Fibroblast of mammary gland (primary cell): Measurements from ENCODE around the gene PIH1D1.

Experiments used
- DNase-seq: peaks from one replicate; pipeline ENCODE4 v3.0.0-alpha.2; 2010; ENCODE audit warnings: low read depth
- H3K4me3 ChIP-seq: 2 replicates; pipeline ENCODE4 v1.5.1; 2011; ENCODE audit warnings: low read depth, mild to moderate bottlenecking, low read length, moderate library complexity; ENCODE audit not compliant: control insufficient read depth
- TF ChIP-seq, protein P1 (sequence below): conservative IDR thresholded peaks from 2 replicates; pipeline ENCODE4 v1.5.1; 2011; ENCODE audit warnings: low read depth, low read length, inconsistent platforms; ENCODE audit not compliant: control insufficient read depth, insufficient read depth

PIH1D1 gene

GRCh38 chr19:49451430-49452181, at the start of gene PIH1D1:
PIH1D1 (minus strand) TSS chr19:49451814; CDS start chr19:49451574, 240 bp downstream.
- DNase-seq: peak; percentile 99
- H3K4me3 ChIP-seq: peak within 1 kb of the TSS; percentile 98
- TF ChIP-seq, protein P1, sequence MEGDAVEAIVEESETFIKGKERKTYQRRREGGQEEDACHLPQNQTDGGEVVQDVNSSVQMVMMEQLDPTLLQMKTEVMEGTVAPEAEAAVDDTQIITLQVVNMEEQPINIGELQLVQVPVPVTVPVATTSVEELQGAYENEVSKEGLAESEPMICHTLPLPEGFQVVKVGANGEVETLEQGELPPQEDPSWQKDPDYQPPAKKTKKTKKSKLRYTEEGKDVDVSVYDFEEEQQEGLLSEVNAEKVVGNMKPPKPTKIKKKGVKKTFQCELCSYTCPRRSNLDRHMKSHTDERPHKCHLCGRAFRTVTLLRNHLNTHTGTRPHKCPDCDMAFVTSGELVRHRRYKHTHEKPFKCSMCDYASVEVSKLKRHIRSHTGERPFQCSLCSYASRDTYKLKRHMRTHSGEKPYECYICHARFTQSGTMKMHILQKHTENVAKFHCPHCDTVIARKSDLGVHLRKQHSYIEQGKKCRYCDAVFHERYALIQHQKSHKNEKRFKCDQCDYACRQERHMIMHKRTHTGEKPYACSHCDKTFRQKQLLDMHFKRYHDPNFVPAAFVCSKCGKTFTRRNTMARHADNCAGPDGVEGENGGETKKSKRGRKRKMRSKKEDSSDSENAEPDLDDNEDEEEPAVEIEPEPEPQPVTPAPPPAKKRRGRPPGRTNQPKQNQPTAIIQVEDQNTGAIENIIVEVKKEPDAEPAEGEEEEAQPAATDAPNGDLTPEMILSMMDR: peak; percentile 9

DNA sequence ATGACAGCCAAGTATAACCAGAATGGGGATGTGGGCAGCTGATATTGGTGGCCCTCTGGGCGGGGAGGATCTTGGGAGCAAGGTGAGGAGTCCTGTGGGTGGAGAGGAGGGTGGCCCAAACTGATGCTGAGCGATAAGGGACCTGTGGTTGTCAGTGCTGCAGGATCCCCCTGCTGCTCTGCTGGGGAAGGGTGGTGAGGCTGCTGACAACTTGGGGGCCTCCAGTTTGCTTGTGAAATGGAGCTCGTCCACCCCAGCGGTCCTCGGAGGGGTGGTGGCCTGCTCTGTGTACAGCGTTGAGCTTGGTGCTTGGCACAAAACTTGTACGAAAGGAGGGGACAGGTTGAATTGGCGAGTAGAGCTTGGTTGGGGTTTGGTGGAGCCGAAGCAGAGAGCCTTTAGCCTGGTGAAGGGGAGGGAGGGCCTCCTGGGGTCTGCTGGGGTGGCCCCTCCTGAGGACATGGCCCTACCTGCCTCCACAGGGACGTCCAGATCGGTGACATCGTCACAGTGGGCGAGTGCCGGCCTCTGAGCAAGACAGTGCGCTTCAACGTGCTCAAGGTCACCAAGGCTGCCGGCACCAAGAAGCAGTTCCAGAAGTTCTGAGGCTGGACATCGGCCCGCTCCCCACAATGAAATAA, 47.5 kb upstream of the PIH1D1 start:
- no peak overlapping the region for H3K4me3 ChIP-seq
- no peak for DNase-seq
- TF ChIP-seq, protein P1: no peak

GRCh38 chr19:49498475-49498874, 46.9 kb upstream of the PIH1D1 start:
- peak overlapping the region; percentile 1 for H3K4me3 ChIP-seq
- no peak for DNase-seq
- TF ChIP-seq, protein P1: no peak

GRCh38 chr19:49497789-49498103, 46.1 kb upstream of the PIH1D1 start:
- DNase-seq: no peak
- TF ChIP-seq, protein P1: no peak
- peak overlapping the region; percentile 100 for H3K4me3 ChIP-seq

DNA sequence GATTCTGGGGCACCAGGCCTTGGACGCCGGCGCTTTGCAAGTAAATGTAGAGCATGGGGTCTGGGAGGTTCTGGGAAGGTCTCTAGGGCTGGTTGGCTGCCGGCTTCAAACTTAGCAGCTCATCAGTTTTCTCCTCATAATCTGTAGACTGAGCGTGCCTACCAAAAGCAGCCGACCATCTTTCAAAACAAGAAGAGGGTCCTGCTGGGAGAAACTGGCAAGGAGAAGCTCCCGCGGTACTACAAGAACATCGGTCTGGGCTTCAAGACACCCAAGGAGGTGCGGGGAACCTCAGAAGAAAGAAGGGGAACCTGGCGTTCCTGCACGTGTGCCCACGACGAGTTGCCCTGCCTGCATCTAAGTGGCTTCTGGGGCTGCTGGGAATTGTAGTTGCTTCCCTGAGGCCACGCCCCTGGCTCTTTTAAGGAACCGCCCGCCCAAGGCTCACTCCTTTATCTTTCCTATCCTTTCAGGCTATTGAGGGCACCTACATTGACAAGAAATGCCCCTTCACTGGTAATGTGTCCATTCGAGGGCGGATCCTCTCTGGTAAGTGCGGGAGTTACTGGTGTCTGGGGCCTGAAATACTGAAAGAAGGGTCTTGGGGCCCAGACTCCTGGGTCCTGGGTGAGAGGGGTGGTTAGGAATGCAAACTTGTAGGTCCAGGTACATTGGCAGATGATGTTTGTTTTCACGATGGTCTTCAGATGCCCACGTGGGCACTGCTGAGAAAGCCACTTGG, 45.6 kb upstream of the PIH1D1 start:
- peak; percentile 65 for DNase-seq
- TF ChIP-seq, protein P1: no peak
- peak overlapping the region; percentile 100 for H3K4me3 ChIP-seq

DNA sequence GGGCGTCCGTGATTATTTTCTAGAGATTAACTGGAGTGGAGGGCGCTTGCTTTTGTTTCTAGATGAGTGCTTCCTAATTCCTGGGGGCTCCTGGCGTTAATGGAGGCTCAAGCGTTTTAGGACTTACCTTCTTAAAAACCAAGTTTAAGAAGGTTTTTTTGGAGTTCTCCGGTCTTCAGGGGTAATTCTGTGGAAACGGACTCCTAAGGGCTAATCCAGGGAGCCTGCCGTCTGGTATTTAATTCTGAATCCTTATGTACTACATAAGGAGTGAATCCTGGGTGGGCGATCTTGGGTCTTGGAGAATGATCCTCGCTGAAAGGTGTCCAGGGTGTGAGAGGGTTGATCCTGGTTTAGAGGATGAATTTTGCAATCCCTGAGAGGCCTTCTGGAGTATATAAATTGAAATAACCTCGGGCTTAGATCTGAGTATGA, 45.0 kb upstream of the PIH1D1 start:
- DNase-seq: no peak
- peak overlapping the region; percentile 100 for H3K4me3 ChIP-seq
- TF ChIP-seq, protein P1: no peak
